ENCODE results near the gene ZNF804B.

The ZNF804B gene

DNA sequence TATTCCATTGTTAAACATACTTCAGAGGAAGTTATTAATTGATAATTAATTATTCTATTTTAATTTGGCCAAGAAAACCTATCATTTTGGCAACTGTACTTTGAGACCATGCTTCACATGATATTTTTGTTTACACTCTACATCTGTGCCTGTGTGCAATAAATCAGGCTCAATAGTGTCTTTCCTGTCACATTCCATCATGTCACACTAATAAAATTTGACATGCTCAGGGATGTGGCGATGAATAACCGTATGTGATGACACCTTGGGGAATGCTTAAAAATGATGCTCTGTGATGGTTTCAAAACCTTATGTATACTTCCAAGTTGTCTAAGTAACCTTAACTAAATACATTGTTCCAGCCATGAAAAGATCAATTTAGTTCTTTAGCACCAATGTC is 400.6 kb downstream of the ZNF804B start:
- Histone ChIP-seq H3K79me2 (no peaks in the 10 kb centered on the region), H3K27ac (no peak overlapping the region), H3K9me3 (ENCODE audit: control insufficient read depth, low read length) (no peaks in the 10 kb centered on the region), H3K27me3 (ENCODE audit: control insufficient read depth, insufficient read depth, low read length) (no peaks in the 10 kb centered on the region), H3K4me3 (ENCODE audit: low read depth, low read length) (no peak overlapping the region), H3K36me3 (ENCODE audit: control insufficient read depth, insufficient read depth, low read length) (no peaks in the 10 kb centered on the region), H2AFZ (no peak overlapping the region), H3K4me1 (no peaks in the 10 kb centered on the region), H3K4me2 (ENCODE audit: low read length) (no peak overlapping the region), H3K9ac (no peak overlapping the region)
- TF ChIP-seq, protein P1, sequence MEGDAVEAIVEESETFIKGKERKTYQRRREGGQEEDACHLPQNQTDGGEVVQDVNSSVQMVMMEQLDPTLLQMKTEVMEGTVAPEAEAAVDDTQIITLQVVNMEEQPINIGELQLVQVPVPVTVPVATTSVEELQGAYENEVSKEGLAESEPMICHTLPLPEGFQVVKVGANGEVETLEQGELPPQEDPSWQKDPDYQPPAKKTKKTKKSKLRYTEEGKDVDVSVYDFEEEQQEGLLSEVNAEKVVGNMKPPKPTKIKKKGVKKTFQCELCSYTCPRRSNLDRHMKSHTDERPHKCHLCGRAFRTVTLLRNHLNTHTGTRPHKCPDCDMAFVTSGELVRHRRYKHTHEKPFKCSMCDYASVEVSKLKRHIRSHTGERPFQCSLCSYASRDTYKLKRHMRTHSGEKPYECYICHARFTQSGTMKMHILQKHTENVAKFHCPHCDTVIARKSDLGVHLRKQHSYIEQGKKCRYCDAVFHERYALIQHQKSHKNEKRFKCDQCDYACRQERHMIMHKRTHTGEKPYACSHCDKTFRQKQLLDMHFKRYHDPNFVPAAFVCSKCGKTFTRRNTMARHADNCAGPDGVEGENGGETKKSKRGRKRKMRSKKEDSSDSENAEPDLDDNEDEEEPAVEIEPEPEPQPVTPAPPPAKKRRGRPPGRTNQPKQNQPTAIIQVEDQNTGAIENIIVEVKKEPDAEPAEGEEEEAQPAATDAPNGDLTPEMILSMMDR (IDR thresholded peaks at IDR 0.05), result no peak

DNA sequence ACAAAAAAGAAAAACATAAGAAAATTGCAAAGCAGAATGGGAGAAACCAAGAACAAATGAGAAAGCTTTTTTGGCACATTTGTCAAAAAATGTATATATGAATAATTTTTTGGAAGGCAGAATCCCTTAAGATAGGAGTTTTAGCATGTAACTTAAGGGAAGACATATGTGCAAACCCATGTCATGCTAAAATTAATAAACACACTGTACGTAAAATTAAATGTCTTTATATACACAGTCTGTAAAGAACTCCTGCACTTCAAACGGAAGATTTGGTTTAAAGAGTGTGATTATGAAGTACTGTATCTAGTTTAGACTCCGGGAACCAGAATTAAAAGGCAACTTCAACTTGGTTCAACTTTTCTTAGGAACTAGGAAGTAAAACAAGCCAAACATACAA is 405.9 kb downstream of the ZNF804B start:
- Histone ChIP-seq H3K9ac (no peak overlapping the region), H3K79me2 (no peaks in the 10 kb centered on the region), H3K27me3 (ENCODE audit: control insufficient read depth, insufficient read depth, low read length) (no peaks in the 10 kb centered on the region), H3K4me3 (ENCODE audit: low read depth, low read length) (no peak overlapping the region), H3K4me1 (no peaks in the 10 kb centered on the region), H2AFZ (no peak overlapping the region), H3K9me3 (ENCODE audit: control insufficient read depth, low read length) (no peaks in the 10 kb centered on the region), H3K27ac (no peak overlapping the region), H3K36me3 (ENCODE audit: control insufficient read depth, insufficient read depth, low read length) (no peaks in the 10 kb centered on the region), H3K4me2 (ENCODE audit: low read length) (no peak overlapping the region)
- TF ChIP-seq, protein P1 (IDR thresholded peaks at IDR 0.05), result no peak

DNA sequence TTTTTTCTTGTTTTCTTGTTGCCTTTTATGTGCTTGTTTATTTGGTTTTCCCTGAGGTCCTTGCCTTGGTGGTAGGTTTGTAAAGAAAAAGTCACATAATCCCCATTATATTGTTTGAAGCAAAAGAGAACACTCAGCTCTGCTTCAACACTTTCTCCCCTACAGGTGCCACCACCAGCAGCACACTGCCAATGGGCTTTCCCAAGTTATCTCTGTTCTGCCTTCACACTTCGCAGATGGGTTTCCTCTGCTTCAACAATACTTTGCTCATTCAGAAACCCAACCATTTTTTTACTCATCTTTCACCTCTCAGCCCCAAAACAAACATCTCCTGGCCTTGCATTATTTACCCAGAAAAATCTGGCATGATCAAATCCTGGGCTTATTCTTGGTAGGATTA is 411.1 kb downstream of the ZNF804B start:
- Histone ChIP-seq H3K4me1 (no peaks in the 10 kb centered on the region), H3K4me2 (ENCODE audit: low read length) (no peak overlapping the region), H3K9ac (no peak overlapping the region), H3K27ac (no peak overlapping the region), H3K36me3 (ENCODE audit: control insufficient read depth, insufficient read depth, low read length) (no peaks in the 10 kb centered on the region), H2AFZ (no peak overlapping the region), H3K27me3 (ENCODE audit: control insufficient read depth, insufficient read depth, low read length) (no peaks in the 10 kb centered on the region), H3K9me3 (ENCODE audit: control insufficient read depth, low read length) (no peaks in the 10 kb centered on the region), H3K79me2 (no peaks in the 10 kb centered on the region), H3K4me3 (ENCODE audit: low read depth, low read length) (no peak overlapping the region)
- TF ChIP-seq, protein P1 (IDR thresholded peaks at IDR 0.05), result no peak

DNA sequence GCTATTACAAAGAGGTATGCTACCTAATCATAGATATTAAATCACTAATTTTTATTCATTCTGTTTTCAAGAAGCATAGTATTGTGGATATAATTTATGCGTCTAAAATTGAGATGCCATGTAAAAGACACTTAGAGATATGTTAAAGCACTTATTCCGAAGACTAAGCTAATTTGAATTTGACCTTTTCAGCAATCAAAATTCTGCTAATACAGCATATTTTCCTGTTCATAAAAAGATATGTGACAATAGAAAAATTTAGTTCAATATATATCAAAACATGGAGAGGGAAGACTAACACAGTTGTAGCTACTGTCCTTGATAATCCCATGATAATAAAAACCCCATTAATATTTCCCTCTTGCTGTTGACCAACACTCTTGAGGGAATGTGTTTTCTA is 422.6 kb downstream of the ZNF804B start:
- H3K9me3 ChIP-seq (ENCODE audit: control insufficient read depth, low read length), result no peaks in the 10 kb centered on the region
- TF ChIP-seq, protein P1 (IDR thresholded peaks at IDR 0.05), result no peak
- no peak overlapping the region for H3K4me3 ChIP-seq (ENCODE audit: low read depth, low read length)
- H3K36me3 ChIP-seq (ENCODE audit: control insufficient read depth, insufficient read depth, low read length), result no peaks in the 10 kb centered on the region
- no peak overlapping the region for H3K9ac ChIP-seq
- H3K27me3 ChIP-seq (ENCODE audit: control insufficient read depth, insufficient read depth, low read length), result no peaks in the 10 kb centered on the region
- no peak overlapping the region for H3K27ac ChIP-seq
- no peaks in the 10 kb centered on the region for H3K79me2 ChIP-seq
- H2AFZ ChIP-seq, result no peak overlapping the region
- H3K4me1 ChIP-seq, result no peaks in the 10 kb centered on the region
- no peak overlapping the region for H3K4me2 ChIP-seq (ENCODE audit: low read length)

DNA sequence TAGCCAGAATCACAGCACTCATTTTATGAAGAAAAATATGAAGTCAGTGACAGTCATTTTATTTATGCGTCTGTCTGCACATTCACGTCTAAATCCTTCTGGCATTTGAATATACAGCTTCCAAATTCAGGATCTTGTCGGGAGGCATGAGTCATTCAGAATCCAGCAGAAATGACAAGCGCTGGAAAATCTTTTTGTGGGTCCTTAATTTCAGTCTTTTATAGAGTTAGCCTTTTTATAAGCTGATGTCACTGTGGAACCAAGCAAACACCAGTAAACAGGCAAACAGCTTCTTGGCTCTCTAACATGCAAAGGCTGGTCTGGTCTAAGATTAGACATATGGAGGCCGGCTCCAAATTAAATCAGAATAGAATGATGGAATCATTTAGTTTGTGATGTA is 424.2 kb downstream of the ZNF804B start:
- Histone ChIP-seq H2AFZ (no peak overlapping the region), H3K4me1 (no peaks in the 10 kb centered on the region), H3K27ac (no peak overlapping the region), H3K79me2 (no peaks in the 10 kb centered on the region), H3K4me3 (ENCODE audit: low read depth, low read length) (no peak overlapping the region), H3K9me3 (ENCODE audit: control insufficient read depth, low read length) (no peaks in the 10 kb centered on the region), H3K9ac (no peak overlapping the region), H3K36me3 (ENCODE audit: control insufficient read depth, insufficient read depth, low read length) (no peaks in the 10 kb centered on the region), H3K4me2 (ENCODE audit: low read length) (no peak overlapping the region), H3K27me3 (ENCODE audit: control insufficient read depth, insufficient read depth, low read length) (no peaks in the 10 kb centered on the region)
- TF ChIP-seq, protein P1 (IDR thresholded peaks at IDR 0.05), result no peak
